Mesenchymal stem cell (in vitro differentiated cells and primary cell): Measurements from ENCODE around the gene MYOM1.

Experiments used
- DNase-seq: peaks from one replicate; pipeline ENCODE4 v3.0.0-alpha.2; 2013
- H2AFZ ChIP-seq: one replicate; pipeline ENCODE4 v1.6.1; 2013; ENCODE audit warnings: low read depth, mild to moderate bottlenecking, control low read depth, inconsistent platforms, low read length, moderate library complexity
- H2AK5ac ChIP-seq: 2 replicates; pipeline ENCODE4 v1.6.1; 2013; ENCODE audit warnings: low read length, moderate library complexity, mild to moderate bottlenecking, inconsistent platforms; ENCODE audit not compliant: severe bottlenecking
- H2BK120ac ChIP-seq: one replicate; pipeline ENCODE4 v1.6.1; 2013; ENCODE audit warnings: low read depth, mild to moderate bottlenecking, inconsistent platforms, low read length, moderate library complexity
- H2BK12ac ChIP-seq, 2 experiments: one replicate each; pipeline ENCODE4 v1.6.1; 2013; ENCODE audit warnings: inconsistent platforms in 2 of 2, low read length in 2 of 2, mild to moderate bottlenecking in 2 of 2, moderate library complexity in 2 of 2, control low read depth in 1 of 2
- H2BK15ac ChIP-seq: one replicate; pipeline ENCODE4 v1.6.1; 2013; ENCODE audit warnings: mild to moderate bottlenecking, low read depth, inconsistent platforms; ENCODE audit not compliant: poor library complexity, severe bottlenecking
- H2BK5ac ChIP-seq: 2 replicates; pipeline ENCODE4 v1.6.1; 2013; ENCODE audit warnings: low read depth, mild to moderate bottlenecking, low read length, control low read depth, inconsistent platforms; ENCODE audit not compliant: poor library complexity, severe bottlenecking
- H3K14ac ChIP-seq, 2 experiments: one replicate each; pipeline ENCODE4 v1.6.1; 2013; ENCODE audit warnings: inconsistent platforms in 2 of 2, low read length in 2 of 2, control low read depth in 1 of 2, mild to moderate bottlenecking in 1 of 2, moderate library complexity in 1 of 2
- H3K18ac ChIP-seq, 2 experiments: one replicate each; pipeline ENCODE4 v1.6.1; 2013; ENCODE audit warnings: inconsistent platforms in 2 of 2, low read length in 2 of 2, control low read depth in 1 of 2, low read depth in 1 of 2, mild to moderate bottlenecking in 1 of 2
- H3K23ac ChIP-seq, 2 experiments: one replicate each; pipeline ENCODE4 v1.6.1; 2013; ENCODE audit warnings: inconsistent platforms in 2 of 2, low read length in 2 of 2, mild to moderate bottlenecking in 2 of 2, moderate library complexity in 2 of 2, control low read depth in 1 of 2
- H3K27ac ChIP-seq: 2 replicates; pipeline ENCODE4 v1.5.1; 2013; ENCODE audit warnings: mild to moderate bottlenecking, moderate library complexity, low read length, control low read depth, inconsistent platforms; ENCODE audit not compliant: poor library complexity, severe bottlenecking
- H3K27me3 ChIP-seq, 2 experiments: 2 replicates each; pipeline versions ENCODE4 v1.6.1 to v1.7.0; 2013; ENCODE audit warnings: low read length in 2 of 2, mild to moderate bottlenecking in 2 of 2, moderate library complexity in 2 of 2, control low read depth in 1 of 2, inconsistent platforms in 1 of 2; ENCODE audit not compliant: control insufficient read depth in 1 of 2, insufficient read depth in 1 of 2
- H3K36me3 ChIP-seq, 2 experiments: 2 replicates each; pipeline versions ENCODE4 v1.6.1 to v1.7.0; 2013; ENCODE audit warnings: low read length in 2 of 2, control low read depth in 1 of 2, inconsistent platforms in 1 of 2, low read depth in 1 of 2, mild to moderate bottlenecking in 1 of 2; ENCODE audit not compliant: insufficient read depth in 2 of 2, control insufficient read depth in 1 of 2
- H3K4ac ChIP-seq, 2 experiments: one replicate each; pipeline ENCODE4 v1.6.1; 2013; ENCODE audit warnings: inconsistent platforms in 2 of 2, low read length in 2 of 2, mild to moderate bottlenecking in 2 of 2, moderate library complexity in 2 of 2, control low read depth in 1 of 2, low read depth in 1 of 2
- H3K4me1 ChIP-seq: 2 replicates; pipeline ENCODE4 v1.6.1; 2013; ENCODE audit warnings: low read depth, low read length, control low read depth; ENCODE audit not compliant: control insufficient read depth, insufficient read depth
- H3K4me2 ChIP-seq: 2 replicates; pipeline ENCODE4 v1.6.1; 2013; ENCODE audit warnings: low read length, mild to moderate bottlenecking, inconsistent platforms; ENCODE audit not compliant: poor library complexity, severe bottlenecking
- H3K4me3 ChIP-seq, 2 experiments: 2 replicates each; pipeline versions ENCODE4 v1.5.1 to v1.7.0; 2013; ENCODE audit warnings: low read length in 2 of 2, mild to moderate bottlenecking in 2 of 2, control low read depth in 1 of 2, low read depth in 1 of 2; ENCODE audit not compliant: insufficient read depth in 1 of 2
- H3K79me1 ChIP-seq: replicated peaks from 2 replicates; pipeline ENCODE4 v1.6.1; 2013; ENCODE audit warnings: mild to moderate bottlenecking, control low read depth, low read length, inconsistent platforms; ENCODE audit not compliant: poor library complexity, severe bottlenecking
- H3K9ac ChIP-seq: 2 replicates; pipeline ENCODE4 v1.7.0; 2013; ENCODE audit warnings: mild to moderate bottlenecking, low read length, moderate library complexity
- H3K9me3 ChIP-seq: 2 replicates; pipeline ENCODE4 v1.7.0; 2013; ENCODE audit warnings: mild to moderate bottlenecking, low read length; ENCODE audit not compliant: control insufficient read depth
- H4K8ac ChIP-seq: one replicate; pipeline ENCODE4 v1.6.1; 2013; ENCODE audit warnings: inconsistent platforms, mild to moderate bottlenecking, low read length, moderate library complexity
- H4K91ac ChIP-seq: one replicate; pipeline ENCODE4 v1.6.1; 2013; ENCODE audit warnings: mild to moderate bottlenecking, low read length, inconsistent platforms
- WGBS: methylation state at CpG from one replicate; pipeline ENCODE4 v1.1.7; 2013; ENCODE audit warnings: mixed read lengths; 5-methylcytosine and 5-hydroxymethylcytosine counted together

The MYOM1 gene

GRCh38 chr18:3251963-3252277 is 32.2 kb upstream of the MYOM1 start:
- DNase-seq = peak; percentile 31
- 53% methylated on average over 3 of the region's 3 CpGs for WGBS
- Histone ChIP-seq H3K36me3 (peaks cover 8 to 52% of the 10 kb centered on the region in 2 experiments), H3K4me2 (no peak overlapping the region), H4K91ac (no peak overlapping the region), H3K23ac (no peak overlapping the region), H3K9me3 (no peaks in the 10 kb centered on the region), H2BK15ac (no peak overlapping the region), H2BK12ac (no peak overlapping the region), H2BK120ac (no peak overlapping the region), H3K27ac (peak overlapping the region; percentile 57), H3K9ac (peak overlapping the region; percentile 25), H2AK5ac (no peak overlapping the region), H2AFZ (no peak overlapping the region), H2BK5ac (no peak overlapping the region), H4K8ac (no peak overlapping the region), H3K18ac (no peak overlapping the region), H3K27me3 (no peaks in the 10 kb centered on the region), H3K4ac (no peak overlapping the region), H3K14ac (no peak overlapping the region), H3K4me1 (peaks cover 3% of the 10 kb centered on the region), H3K79me1 (peaks cover under 1% of the 10 kb centered on the region), H3K4me3 (no peak overlapping the region)

GRCh38 chr18:3251249-3251962 is 31.6 kb upstream of the MYOM1 start:
- Histone ChIP-seq H3K4ac (no peak overlapping the region), H2BK12ac (no peak overlapping the region), H3K23ac (no peak overlapping the region), H4K8ac (no peak overlapping the region), H2BK120ac (no peak overlapping the region), H2BK5ac (no peak overlapping the region), H3K27me3 (no peaks in the 10 kb centered on the region), H3K36me3 (peaks cover 7 to 47% of the 10 kb centered on the region in 2 experiments), H3K27ac (peak overlapping the region; percentile 77), H2AFZ (no peak overlapping the region), H3K9ac (peak overlapping the region; percentile 25), H2BK15ac (no peak overlapping the region), H3K4me1 (peaks cover 1% of the 10 kb centered on the region), H3K4me2 (peak overlapping the region; percentile 11), H3K14ac (no peak overlapping the region), H4K91ac (no peak overlapping the region), H3K79me1 (no peaks in the 10 kb centered on the region), H3K4me3 (no peak overlapping the region), H3K18ac (no peak overlapping the region), H3K9me3 (no peaks in the 10 kb centered on the region), H2AK5ac (no peak overlapping the region)
- no peak for DNase-seq
- 100% methylated on average over 1 of the region's 8 CpGs for WGBS

- Histone ChIP-seq H4K91ac (no peak overlapping the region), H3K4ac (no peak overlapping the region), H3K36me3 (peaks cover 7 to 37% of the 10 kb centered on the region in 2 experiments), H3K4me3 (peak overlapping the region in 1 of 2 experiments; percentile 55), H3K23ac (no peak overlapping the region), H3K9ac (peak overlapping the region; percentile 76), H2AK5ac (no peak overlapping the region), H3K4me2 (peak overlapping the region; percentile 66), H2BK12ac (no peak overlapping the region), H3K27ac (peak overlapping the region; percentile 93), H2BK120ac (no peak overlapping the region), H3K27me3 (no peaks in the 10 kb centered on the region), H3K14ac (no peak overlapping the region), H4K8ac (no peak overlapping the region), H3K9me3 (no peaks in the 10 kb centered on the region), H2BK5ac (no peak overlapping the region), H3K79me1 (no peaks in the 10 kb centered on the region), H3K18ac (no peak overlapping the region), H2AFZ (no peak overlapping the region), H3K4me1 (peaks cover 1% of the 10 kb centered on the region), H2BK15ac (no peak overlapping the region)
- WGBS = 52% methylated on average over 3 of the region's 6 CpGs
- peak; percentile 69 for DNase-seq
Measured at GRCh38 chr18:3250237-3251107, 30.7 kb upstream of the MYOM1 start.

GRCh38 chr18:3248658-3249359 is 29.0 kb upstream of the MYOM1 start:
- no peak overlapping the region for H2BK12ac ChIP-seq
- H2AFZ ChIP-seq = no peak overlapping the region
- H3K4me3 ChIP-seq = peak overlapping the region in 1 of 2 experiments; percentile 94
- no peak overlapping the region for H3K14ac ChIP-seq
- no peak overlapping the region for H3K18ac ChIP-seq
- no peak overlapping the region for H4K91ac ChIP-seq
- H3K23ac ChIP-seq = no peak overlapping the region
- WGBS = 24% methylated on average over 5 of the region's 9 CpGs
- peaks cover 2 to 21% of the 10 kb centered on the region in 2 experiments for H3K36me3 ChIP-seq
- H3K27me3 ChIP-seq = no peaks in the 10 kb centered on the region
- DNase-seq = peak; percentile 56
- H4K8ac ChIP-seq = no peak overlapping the region
- no peak overlapping the region for H2BK15ac ChIP-seq
- no peak overlapping the region for H2AK5ac ChIP-seq
- peak overlapping the region; percentile 97 for H3K27ac ChIP-seq
- no peaks in the 10 kb centered on the region for H3K9me3 ChIP-seq
- peaks cover 5% of the 10 kb centered on the region for H3K79me1 ChIP-seq
- peaks cover 3% of the 10 kb centered on the region for H3K4me1 ChIP-seq
- H3K4ac ChIP-seq = peak overlapping the region; percentile 28 to 35
- peak overlapping the region; percentile 98 for H3K9ac ChIP-seq
- no peak overlapping the region for H2BK120ac ChIP-seq
- no peak overlapping the region for H2BK5ac ChIP-seq
- H3K4me2 ChIP-seq = peak overlapping the region; percentile 41
